Activated CD4-positive, CD25-positive, alpha-beta regulatory T cell (primary cell): ENCODE results near the gene TTC38.

Source experiments
- DNase-seq, 4 experiments: peaks; one replicate each; lab custom pipeline; 2025; lab: John Stamatoyannopoulos, UW

Gene TTC38

DNA sequence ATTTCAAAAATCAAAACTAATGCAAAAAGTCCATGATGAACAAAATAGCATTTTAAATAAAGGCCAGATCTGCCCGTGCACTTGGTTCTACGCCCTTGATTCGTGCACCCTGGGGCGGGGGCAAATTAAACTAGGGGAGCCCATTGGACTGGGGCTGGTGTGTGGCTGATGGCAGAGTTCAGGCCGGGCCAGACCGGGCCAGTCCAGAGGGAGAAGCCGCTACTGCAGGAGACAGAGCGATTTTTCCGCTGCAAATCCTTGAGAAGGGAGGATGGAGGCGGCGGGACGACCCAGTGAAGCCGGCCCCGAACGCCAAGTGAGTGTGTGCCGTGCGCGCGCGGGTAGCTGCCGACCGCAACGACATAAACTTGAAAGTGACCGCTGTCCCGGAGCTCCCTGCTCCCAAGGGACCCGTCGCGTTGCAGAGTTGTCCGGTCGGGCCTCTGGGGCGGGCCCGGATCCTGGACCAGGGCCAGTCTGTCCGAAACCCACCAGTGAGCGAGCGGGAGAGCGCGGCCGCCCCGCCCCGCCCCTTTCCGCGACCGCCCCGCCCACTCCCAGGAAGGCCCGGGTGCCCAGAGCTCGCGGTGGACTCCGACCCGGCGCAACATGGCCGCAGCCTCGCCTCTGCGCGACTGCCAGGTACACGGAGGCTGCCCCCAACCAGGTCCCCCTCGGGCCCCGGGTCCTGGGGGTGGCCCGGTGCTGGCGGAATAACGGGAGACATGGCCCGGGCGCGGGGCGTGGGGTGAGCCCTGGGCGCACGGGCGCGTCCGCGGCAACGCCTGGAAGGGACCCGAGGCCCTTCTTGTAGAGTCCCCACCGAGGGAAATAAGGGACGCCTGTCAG lies at the start of gene TTC38:
TSS of gene TTC38 (plus strand) at position 578 of the 849 bp plus-strand sequence. CDS start at position 610, 32 bp downstream.
- DNase-seq: peak in 2 of 4 experiments; percentile 22 to 30

- no peak for DNase-seq
These were observed 48.2 kb upstream of the TTC38 start for GRCh38 chr22:46219636-46220035.

DNA sequence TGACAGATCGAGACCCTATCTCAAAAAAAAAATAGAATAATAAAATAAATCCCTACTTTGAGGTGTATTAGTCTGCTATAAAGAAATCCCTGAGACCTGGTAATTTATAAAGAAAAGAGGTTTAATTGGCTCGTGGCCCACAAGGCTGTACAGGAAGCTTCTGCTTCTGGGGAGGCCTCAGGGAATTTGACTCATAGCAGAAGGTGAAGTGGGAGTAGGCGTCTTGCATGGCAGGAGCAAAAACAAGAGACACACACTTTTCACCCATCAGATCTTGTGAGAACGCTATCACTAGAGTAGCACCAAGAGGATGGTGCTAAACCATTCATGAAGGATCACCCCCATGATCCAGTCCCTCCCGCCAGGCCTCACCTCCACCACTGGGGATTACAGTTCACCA lies 46.9 kb upstream of the TTC38 start:
- DNase-seq: no peak

GRCh38 chr22:46224044-46224897 lies 43.5 kb upstream of the TTC38 start:
- DNase-seq: no peak

DNA sequence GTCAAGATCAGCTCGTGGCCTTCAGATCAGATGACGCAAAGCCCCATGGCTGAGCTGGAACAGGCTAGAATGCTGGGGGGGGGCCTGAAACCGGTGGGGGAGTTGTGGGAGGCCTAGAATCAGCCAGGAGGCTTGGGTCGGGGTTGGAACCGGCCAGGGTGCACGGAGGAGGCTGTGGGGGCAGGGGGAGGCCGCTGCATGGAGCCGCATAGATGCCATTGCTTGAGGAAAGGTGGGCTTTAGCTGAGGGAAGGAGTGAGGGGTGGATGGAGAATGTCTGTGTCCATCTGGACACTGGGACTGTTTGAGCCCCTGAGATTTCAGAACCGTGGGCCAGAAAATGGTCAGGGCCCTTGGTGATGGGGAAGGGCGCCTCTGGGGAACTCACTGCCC lies 42.9 kb upstream of the TTC38 start:
- DNase-seq: no peak

- DNase-seq: no peak
These were observed 42.2 kb upstream of the TTC38 start for GRCh38 chr22:46225631-46226030.

DNA sequence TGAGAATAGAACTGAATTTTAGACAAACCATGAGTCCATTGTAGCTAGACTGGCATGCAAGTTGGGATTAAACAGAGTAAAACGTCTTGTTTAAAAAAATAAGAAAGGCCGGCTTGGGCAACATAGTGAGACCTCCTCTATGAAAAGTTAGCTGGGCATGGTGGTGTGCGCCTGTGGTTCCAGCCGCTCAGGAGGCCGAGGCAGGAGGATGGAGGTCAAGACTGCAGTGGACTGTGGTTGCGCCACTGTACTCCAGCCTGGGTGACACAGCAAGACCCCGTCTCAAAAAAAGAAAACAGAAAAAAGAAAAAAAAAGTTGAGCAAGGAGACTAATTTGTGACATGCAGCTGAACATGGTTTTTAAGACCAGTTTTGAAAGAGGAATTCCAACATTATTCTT lies 41.2 kb upstream of the TTC38 start:
- no peak for DNase-seq

DNA sequence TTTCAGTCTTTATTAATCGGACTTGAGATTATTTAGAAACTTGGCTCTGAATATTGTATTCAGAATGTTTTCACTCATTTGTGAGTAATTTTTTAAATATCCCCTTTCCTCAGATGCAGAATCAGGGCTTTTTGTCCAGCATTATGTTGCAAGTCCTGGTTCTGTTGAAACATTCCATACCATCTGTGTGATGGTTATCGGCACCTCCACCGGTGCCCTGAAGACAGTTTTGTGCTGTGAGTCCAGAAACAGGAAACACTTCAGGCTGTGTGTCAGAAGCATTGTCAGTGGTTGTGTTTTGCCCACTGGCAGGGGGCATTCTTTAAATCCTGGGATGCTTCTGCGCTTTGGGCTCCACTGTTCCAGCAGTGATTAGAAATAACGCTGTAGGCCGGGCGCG lies 38.1 kb upstream of the TTC38 start:
- no peak for DNase-seq

- no peak for DNase-seq
These were observed 37.4 kb upstream of the TTC38 start for GRCh38 chr22:46230262-46230901.

GRCh38 chr22:46233231-46233630 lies 34.6 kb upstream of the TTC38 start:
- DNase-seq: no peak

- no peak for DNase-seq
These were observed 32.8 kb upstream of the TTC38 start for GRCh38 chr22:46234969-46235368.

- DNase-seq: no peak
These were observed 30.2 kb upstream of the TTC38 start for GRCh38 chr22:46237453-46238124.

- no peak for DNase-seq
These were observed 29.3 kb upstream of the TTC38 start for GRCh38 chr22:46238541-46238940.

GRCh38 chr22:46239261-46240048 lies 28.4 kb upstream of the TTC38 start:
- DNase-seq: no peak

DNA sequence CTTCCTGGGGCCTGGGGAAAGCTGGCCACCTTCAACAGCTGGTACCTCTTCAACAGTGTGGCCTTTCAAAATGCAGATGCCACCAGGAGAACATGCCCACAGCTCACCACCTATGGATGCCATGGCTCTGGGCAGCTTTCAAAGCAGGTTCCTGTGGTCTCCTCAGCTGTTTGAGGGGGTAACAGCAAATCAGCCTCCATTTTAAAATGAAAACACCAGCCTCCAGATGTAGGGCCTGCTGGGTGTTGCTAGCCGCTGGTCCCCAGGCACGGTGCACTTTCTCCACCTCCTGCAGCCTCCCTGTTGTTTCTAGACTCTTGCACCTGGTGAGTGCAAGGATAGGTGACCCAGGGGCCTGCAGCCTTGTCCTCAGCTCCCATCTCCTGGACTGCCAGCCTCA lies 27.7 kb upstream of the TTC38 start:
- DNase-seq: no peak

DNA sequence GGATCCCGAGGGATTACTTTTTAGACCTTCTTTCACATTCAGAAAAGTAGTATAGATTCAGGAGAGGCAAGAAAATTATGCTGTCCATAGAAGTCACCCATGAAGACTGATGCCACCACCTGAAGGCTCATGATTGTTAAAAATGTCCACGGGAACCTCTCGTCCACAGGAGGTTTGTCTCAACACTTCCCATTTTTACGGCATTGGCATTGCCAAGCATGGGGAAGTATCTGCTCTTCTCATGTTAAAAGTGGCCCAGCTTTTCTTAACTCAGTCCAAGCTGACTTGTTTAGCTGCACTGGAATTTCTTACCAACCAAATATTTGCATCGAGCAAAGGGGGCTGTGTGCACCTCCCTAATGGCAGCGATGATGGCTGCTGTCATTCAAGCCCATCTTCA lies 27.3 kb upstream of the TTC38 start:
- no peak for DNase-seq

DNA sequence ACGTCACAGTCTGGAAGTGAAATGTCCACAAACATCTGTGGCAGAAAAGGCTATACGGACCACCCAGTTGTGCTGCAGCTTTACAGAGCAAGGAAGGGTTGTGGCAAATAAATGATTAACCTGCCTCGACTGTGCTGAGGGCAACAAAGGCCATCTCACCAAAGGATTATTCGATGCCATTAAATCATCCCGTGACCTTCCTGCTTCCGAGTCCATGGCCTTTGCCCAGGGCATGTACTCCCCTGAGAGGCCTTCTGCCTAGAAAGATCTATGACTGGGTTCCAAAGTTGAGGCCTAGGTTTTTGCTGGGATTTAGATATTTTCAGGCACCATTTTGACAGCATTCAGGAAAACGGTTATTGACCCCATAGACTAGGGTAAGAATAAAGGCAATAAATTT lies 26.9 kb upstream of the TTC38 start:
- no peak for DNase-seq

GRCh38 chr22:46241396-46242007 lies 26.3 kb upstream of the TTC38 start:
- no peak for DNase-seq

DNA sequence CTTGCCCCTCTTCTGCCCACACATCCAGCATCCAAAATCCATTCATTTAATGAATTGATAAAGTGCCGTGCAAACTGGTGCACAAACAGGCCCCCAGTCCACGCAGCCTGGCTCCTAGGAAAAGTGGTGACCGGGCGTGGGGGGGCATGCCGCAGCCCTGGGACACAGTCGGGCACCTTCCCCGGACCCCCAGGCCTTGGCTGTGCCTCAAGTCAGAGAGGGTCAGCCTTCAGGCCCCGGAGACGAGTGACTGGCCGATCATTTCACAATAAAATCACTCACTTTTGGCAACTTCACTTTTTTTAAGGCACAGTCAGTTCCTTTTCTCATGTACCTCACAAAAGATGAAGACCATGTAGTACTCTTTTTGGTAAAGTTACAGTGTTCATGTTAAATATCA lies 25.7 kb upstream of the TTC38 start:
- no peak for DNase-seq

DNA sequence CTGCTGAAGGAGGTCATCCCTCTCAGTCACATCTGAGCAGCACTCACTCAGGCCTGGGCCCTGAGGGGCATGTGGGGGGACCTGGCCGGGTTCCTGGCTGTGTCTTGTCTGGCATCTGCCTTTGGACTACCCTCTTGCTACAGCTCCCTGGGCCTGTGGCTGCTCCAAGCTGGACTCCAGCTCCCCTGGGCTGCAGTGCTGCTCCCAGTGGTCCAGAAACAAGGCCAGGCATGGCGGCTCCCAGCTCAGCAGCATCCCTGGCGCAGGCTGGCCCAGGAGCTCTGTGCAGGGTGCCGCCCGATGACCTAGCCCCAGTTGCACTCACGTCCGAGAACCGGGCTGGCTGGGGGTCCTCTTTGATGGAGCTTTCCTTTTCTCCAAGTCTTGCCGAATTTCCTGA lies 23.0 kb upstream of the TTC38 start:
- no peak for DNase-seq

- no peak for DNase-seq
These were observed 22.3 kb upstream of the TTC38 start for GRCh38 chr22:46245511-46245910.
